Activated naive CD4-positive, alpha-beta T cell treated with anti-CD3 and anti-CD28 coated beads, Interleukin-2, amount 50 U/mL, for 24 hours (primary cell): ENCODE results near the gene ARMC9.

Experiments
- H3K27ac Mint-ChIP-seq: one replicate; pipeline ENCODE4 v1.8.0; 2021; ENCODE audit warnings: mild to moderate bottlenecking, mixed read lengths
- H3K27me3 Mint-ChIP-seq: one replicate; pipeline ENCODE4 v1.8.0; 2021; ENCODE audit warnings: mixed read lengths
- H3K36me3 Mint-ChIP-seq: one replicate; pipeline ENCODE4 v1.8.0; 2021; ENCODE audit warnings: mixed read lengths
- H3K4me1 Mint-ChIP-seq: one replicate; pipeline ENCODE4 v1.8.0; 2021; ENCODE audit warnings: mixed read lengths
- H3K4me3 Mint-ChIP-seq: one replicate; pipeline ENCODE4 v1.8.0; 2021; ENCODE audit warnings: mild to moderate bottlenecking, mixed read lengths
- H3K9me3 Mint-ChIP-seq: one replicate; pipeline ENCODE4 v1.8.0; 2021; ENCODE audit warnings: mixed read lengths

ARMC9 gene

GRCh38 chr2:231270221-231271114, 72.0 kb downstream of the ARMC9 start:
- Mint-ChIP-seq H3K27me3 (no peaks in the 10 kb centered on the region), H3K27ac (no peak overlapping the region), H3K9me3 (no peaks in the 10 kb centered on the region), H3K4me1 (no peaks in the 10 kb centered on the region), H3K4me3 (no peak overlapping the region), H3K36me3 (no peaks in the 10 kb centered on the region)

- Mint-ChIP-seq H3K27me3 (no peaks in the 10 kb centered on the region), H3K4me3 (no peak overlapping the region), H3K9me3 (no peaks in the 10 kb centered on the region), H3K36me3 (no peaks in the 10 kb centered on the region), H3K27ac (no peak overlapping the region), H3K4me1 (no peaks in the 10 kb centered on the region)
Observed at GRCh38 chr2:231272991-231273390, 74.6 kb downstream of the ARMC9 start.

- Mint-ChIP-seq H3K27me3 (no peaks in the 10 kb centered on the region), H3K27ac (no peak overlapping the region), H3K4me1 (no peaks in the 10 kb centered on the region), H3K9me3 (no peaks in the 10 kb centered on the region), H3K36me3 (no peaks in the 10 kb centered on the region), H3K4me3 (no peak overlapping the region)
Observed at GRCh38 chr2:231276987-231277386, 78.6 kb downstream of the ARMC9 start.

DNA sequence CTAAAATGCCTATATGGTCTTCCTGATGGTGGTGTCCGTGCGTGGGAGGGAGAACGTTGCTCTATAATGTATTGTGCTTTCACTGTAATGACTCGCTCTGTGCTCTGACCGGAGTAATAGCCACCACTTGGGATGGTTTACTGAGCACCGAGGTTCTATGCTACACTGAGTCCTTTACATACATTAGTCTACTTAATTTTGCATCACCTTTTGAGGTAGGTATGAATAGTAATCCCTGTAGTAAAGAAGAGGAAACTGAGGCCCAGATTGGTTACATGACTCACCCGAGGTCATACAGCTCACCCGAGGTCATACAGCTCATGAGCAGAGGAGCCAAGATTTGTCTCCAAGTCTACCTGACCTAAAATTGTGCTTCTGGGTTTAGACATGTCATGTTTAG, 79.5 kb downstream of the ARMC9 start:
- Mint-ChIP-seq H3K9me3 (no peaks in the 10 kb centered on the region), H3K27ac (no peak overlapping the region), H3K4me1 (no peaks in the 10 kb centered on the region), H3K4me3 (no peak overlapping the region), H3K27me3 (no peaks in the 10 kb centered on the region), H3K36me3 (no peaks in the 10 kb centered on the region)

GRCh38 chr2:231278868-231279267, 80.4 kb downstream of the ARMC9 start:
- no peak overlapping the region for H3K27ac Mint-ChIP-seq
- no peaks in the 10 kb centered on the region for H3K4me1 Mint-ChIP-seq
- no peaks in the 10 kb centered on the region for H3K36me3 Mint-ChIP-seq
- no peak overlapping the region for H3K4me3 Mint-ChIP-seq
- H3K27me3 Mint-ChIP-seq, result no peaks in the 10 kb centered on the region
- no peaks in the 10 kb centered on the region for H3K9me3 Mint-ChIP-seq

- no peak overlapping the region for H3K27ac Mint-ChIP-seq
- no peaks in the 10 kb centered on the region for H3K4me1 Mint-ChIP-seq
- no peaks in the 10 kb centered on the region for H3K27me3 Mint-ChIP-seq
- no peaks in the 10 kb centered on the region for H3K9me3 Mint-ChIP-seq
- H3K4me3 Mint-ChIP-seq, result no peak overlapping the region
- H3K36me3 Mint-ChIP-seq, result no peaks in the 10 kb centered on the region
Observed at GRCh38 chr2:231280846-231281245, 82.4 kb downstream of the ARMC9 start.

DNA sequence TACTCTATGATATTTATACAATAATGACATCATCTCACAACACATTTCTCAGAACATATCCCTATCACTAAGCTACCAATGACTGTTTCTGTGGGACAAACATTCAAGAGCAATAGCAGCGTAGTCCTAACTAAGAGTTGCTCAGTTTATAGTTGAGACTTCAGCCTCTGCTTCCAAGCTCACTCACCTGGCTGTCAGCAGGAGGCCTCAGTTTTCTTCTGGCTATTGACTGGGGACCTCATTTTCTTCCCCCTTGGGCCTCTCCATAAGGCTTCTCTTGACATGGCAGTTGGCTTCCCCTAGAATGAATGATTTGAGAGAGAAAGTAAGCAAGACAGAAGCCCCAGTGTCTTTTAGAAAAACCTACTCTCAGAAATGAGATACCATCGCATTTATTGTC, 85.9 kb downstream of the ARMC9 start:
- Mint-ChIP-seq H3K36me3 (no peaks in the 10 kb centered on the region), H3K4me3 (no peak overlapping the region), H3K9me3 (no peaks in the 10 kb centered on the region), H3K27me3 (no peaks in the 10 kb centered on the region), H3K27ac (no peak overlapping the region), H3K4me1 (no peaks in the 10 kb centered on the region)

GRCh38 chr2:231286964-231287363, 88.5 kb downstream of the ARMC9 start:
- Mint-ChIP-seq H3K27ac (no peak overlapping the region), H3K36me3 (peaks cover 2% of the 10 kb centered on the region), H3K4me1 (no peaks in the 10 kb centered on the region), H3K27me3 (no peaks in the 10 kb centered on the region), H3K4me3 (no peak overlapping the region), H3K9me3 (no peaks in the 10 kb centered on the region)

GRCh38 chr2:231287696-231288095, 89.3 kb downstream of the ARMC9 start:
- Mint-ChIP-seq H3K27ac (no peak overlapping the region), H3K36me3 (peaks cover 4% of the 10 kb centered on the region), H3K9me3 (no peaks in the 10 kb centered on the region), H3K27me3 (no peaks in the 10 kb centered on the region), H3K4me3 (no peak overlapping the region), H3K4me1 (no peaks in the 10 kb centered on the region)

DNA sequence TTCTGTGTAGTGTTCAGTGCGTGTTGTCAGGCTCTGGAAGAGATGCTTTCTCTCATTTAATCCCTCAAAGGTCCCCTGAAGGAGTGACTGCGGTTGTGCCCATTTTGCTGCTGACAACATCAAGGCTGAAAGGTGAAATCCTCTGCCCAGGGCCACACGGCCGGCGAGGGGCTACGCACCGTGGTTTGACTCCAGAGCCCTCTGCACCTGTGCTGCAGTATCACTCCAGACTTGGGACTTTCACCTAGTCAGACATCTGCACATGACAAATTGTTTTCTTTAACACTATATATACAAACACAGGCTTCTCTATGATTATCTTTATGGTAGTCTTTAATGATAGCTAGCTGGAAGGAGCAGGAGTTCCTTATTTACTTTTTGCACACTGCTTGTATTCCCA, 90.2 kb downstream of the ARMC9 start:
- no peaks in the 10 kb centered on the region for H3K9me3 Mint-ChIP-seq
- H3K27me3 Mint-ChIP-seq, result no peaks in the 10 kb centered on the region
- no peaks in the 10 kb centered on the region for H3K4me1 Mint-ChIP-seq
- H3K4me3 Mint-ChIP-seq, result no peak overlapping the region
- peaks cover 4% of the 10 kb centered on the region for H3K36me3 Mint-ChIP-seq
- no peak overlapping the region for H3K27ac Mint-ChIP-seq

- Mint-ChIP-seq H3K9me3 (no peaks in the 10 kb centered on the region), H3K27ac (no peak overlapping the region), H3K36me3 (peaks cover 4% of the 10 kb centered on the region), H3K4me3 (no peak overlapping the region), H3K27me3 (no peaks in the 10 kb centered on the region), H3K4me1 (no peaks in the 10 kb centered on the region)
Observed at GRCh38 chr2:231290321-231291015, 92.0 kb downstream of the ARMC9 start.

GRCh38 chr2:231292472-231293134, 94.2 kb downstream of the ARMC9 start:
- Mint-ChIP-seq H3K27me3 (no peaks in the 10 kb centered on the region), H3K36me3 (peaks cover 4% of the 10 kb centered on the region), H3K4me1 (peaks cover 3% of the 10 kb centered on the region), H3K27ac (no peak overlapping the region), H3K4me3 (no peak overlapping the region), H3K9me3 (no peaks in the 10 kb centered on the region)

DNA sequence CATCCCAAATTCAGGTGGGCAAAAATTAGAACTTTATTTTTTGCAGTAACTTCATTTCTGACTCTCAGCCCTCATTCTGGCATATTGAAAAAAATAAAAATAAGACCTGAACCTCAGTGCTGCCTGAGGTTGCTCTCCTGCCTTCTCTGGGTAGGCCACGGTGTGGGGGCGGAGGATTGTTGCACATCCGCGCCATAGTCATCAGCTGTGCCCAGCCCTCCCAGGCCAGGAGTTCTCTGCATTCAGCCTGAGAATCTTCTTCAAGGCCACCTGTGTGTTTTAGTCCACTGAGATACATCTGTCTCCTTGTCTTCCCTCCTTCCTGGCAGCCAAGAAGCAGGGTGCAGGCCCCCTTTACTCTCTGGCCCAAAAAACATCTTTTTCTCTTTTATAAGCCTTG, 94.7 kb downstream of the ARMC9 start:
- Mint-ChIP-seq H3K9me3 (no peaks in the 10 kb centered on the region), H3K27ac (no peak overlapping the region), H3K4me1 (peaks cover 3% of the 10 kb centered on the region), H3K27me3 (no peaks in the 10 kb centered on the region), H3K36me3 (peaks cover 4% of the 10 kb centered on the region), H3K4me3 (no peak overlapping the region)

GRCh38 chr2:231294116-231294515, 95.7 kb downstream of the ARMC9 start:
- peaks cover 4% of the 10 kb centered on the region for H3K36me3 Mint-ChIP-seq
- no peak overlapping the region for H3K4me3 Mint-ChIP-seq
- H3K9me3 Mint-ChIP-seq, result no peaks in the 10 kb centered on the region
- H3K27me3 Mint-ChIP-seq, result no peaks in the 10 kb centered on the region
- H3K27ac Mint-ChIP-seq, result no peak overlapping the region
- H3K4me1 Mint-ChIP-seq, result peaks cover 3% of the 10 kb centered on the region

DNA sequence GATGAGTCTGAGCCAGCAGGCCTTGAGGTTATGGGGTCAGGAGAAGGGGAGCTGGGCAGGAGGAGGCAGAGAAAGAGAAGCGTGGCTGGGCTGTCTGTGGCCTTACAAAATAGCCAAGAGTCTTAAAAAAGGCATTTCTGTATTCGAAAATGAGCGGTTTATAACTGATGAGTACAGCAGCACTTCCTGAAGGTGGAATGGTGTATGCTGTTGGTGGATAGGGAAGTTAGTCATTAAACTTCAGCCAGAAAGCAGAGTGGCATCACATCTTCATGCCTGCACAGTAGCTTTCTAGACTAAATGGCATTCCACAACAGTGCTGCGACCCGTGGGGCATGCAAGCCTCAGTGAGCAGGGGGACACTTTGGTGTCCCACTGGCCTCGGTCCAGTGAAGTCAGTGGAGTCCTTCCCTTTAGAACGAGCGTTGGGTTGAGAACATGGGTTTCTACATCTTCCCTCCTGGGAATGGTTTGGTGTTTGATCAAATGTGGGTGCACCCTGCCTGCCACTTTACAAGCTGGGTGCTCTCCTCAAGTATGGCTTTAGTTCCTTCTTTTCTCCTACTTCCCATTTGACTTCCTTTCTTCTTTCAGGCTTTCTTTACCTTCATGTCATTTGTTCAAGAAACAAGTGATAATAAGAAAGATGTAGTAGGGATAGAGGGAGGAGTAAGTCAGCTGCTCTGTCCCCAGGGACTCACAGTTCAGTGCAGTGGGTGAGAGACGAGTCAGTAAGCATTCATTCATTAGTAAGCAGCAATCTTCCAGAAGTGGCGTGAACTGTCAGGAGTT, 96.3 kb downstream of the ARMC9 start:
- peaks cover 3% of the 10 kb centered on the region for H3K4me1 Mint-ChIP-seq
- H3K4me3 Mint-ChIP-seq, result no peak overlapping the region
- no peaks in the 10 kb centered on the region for H3K9me3 Mint-ChIP-seq
- H3K27ac Mint-ChIP-seq, result no peak overlapping the region
- peaks cover 4% of the 10 kb centered on the region for H3K36me3 Mint-ChIP-seq
- H3K27me3 Mint-ChIP-seq, result no peaks in the 10 kb centered on the region
